ENCODE data around the gene C10orf95.

C10orf95 gene

GRCh38 chr10:102420181-102420713 is 31.1 kb downstream of the C10orf95 start:
- Mint-ChIP-seq H3K27me3 (ENCODE audit: low read depth) (peaks cover 24% of the 10 kb centered on the region), H3K36me3 (ENCODE audit: low read depth) (peaks cover 6% of the 10 kb centered on the region), H3K4me1 (ENCODE audit: low read depth) (peaks cover 26% of the 10 kb centered on the region), H3K4me3 (peak overlapping the region; percentile 99), H3K9me3 (no peaks in the 10 kb centered on the region), H3K27ac (peak overlapping the region; percentile 98)

DNA sequence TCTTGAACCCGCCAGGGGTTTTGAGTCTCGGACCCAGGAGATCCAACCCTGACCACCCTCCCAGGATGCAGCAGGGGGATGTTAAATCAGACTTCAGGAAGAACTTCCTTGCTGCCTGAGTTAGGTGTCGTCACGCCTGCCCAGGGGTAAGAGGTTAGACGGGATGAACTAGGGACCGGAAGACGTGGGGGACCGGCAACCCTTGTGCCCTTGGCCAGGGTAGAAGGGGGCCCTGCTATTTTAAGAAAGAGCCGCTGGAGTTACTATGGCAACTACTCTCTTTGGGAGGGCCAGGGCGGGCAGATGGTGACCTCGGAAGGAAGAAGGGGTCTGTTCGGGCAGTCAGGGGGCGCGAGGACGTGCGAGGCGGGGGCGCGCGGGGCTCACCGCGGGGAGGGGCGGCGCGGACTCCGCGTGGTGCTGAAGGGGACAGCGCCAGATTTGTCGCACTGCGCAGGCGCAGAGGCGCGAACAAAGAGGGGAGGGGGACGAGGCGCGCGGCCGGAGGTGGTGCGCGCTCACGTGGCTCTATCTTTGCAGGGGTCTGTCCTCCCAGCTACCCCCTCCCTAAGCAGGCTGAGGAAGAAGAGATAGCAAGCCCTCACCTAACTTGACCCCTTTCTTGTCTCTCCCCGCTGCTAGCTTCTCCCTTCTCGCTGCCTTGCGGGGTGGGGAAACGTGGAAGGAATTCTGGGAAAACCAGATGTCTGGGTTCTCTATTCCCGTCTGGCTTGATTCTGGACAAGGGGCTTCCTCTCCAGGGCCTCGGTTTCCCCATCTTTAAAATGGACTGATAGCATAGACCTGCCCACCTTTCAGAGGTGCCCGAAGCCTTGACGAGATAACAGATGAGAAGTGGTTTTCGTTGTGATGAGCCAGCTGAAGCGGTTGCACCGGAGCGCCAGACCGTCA is 31.8 kb downstream of the C10orf95 start:
- no peaks in the 10 kb centered on the region for H3K9me3 Mint-ChIP-seq
- peak overlapping the region; percentile 70 for H3K27ac Mint-ChIP-seq
- peak overlapping the region; percentile 99 for H3K4me3 Mint-ChIP-seq
- H3K36me3 Mint-ChIP-seq (ENCODE audit: low read depth) = peaks cover 6% of the 10 kb centered on the region
- H3K4me1 Mint-ChIP-seq (ENCODE audit: low read depth) = peaks cover 26% of the 10 kb centered on the region
- peaks cover 24% of the 10 kb centered on the region for H3K27me3 Mint-ChIP-seq (ENCODE audit: low read depth)

DNA sequence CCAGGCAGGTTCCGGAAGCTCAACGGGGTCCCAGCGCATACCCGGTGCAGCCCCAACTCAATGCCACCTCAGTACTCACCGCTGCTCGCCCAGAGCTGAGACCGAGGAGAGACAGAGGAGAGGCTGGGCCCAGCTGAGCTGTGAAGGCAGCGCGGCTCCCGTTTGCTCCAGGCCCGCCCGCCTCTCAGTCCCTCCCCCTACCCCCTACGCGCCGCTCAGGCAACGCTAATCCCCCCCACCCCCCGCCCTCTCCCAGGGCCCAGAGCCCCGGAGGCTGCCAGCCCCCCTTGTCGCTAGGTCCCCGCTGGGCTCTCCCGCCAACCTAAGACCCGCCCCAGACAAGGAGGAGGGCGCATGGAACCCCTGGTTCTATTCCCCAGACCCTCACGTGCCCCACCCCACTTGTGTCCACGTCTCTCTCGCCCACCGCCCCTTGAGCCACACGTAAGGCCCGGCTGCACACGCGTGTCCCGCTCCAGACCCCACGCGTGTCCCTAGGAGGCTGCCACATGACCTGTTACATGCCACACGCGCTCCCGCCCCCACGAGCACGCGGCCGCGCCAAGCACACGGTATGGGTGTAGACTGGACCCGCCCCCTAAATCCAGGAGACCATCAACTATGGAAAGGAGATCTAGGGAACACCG is 32.6 kb downstream of the C10orf95 start, which contains the start of gene PSD:
TSS of gene PSD (minus strand) at position 164 of the 647 bp plus-strand sequence. CDS start 1,747 bp downstream, outside the sequence.
- H3K27ac Mint-ChIP-seq = peak within 1 kb of the TSS; percentile 70
- H3K27me3 Mint-ChIP-seq (ENCODE audit: low read depth) = peaks cover 28% of the 10 kb centered on the region
- H3K4me1 Mint-ChIP-seq (ENCODE audit: low read depth) = peaks cover 26% of the 10 kb centered on the region
- H3K36me3 Mint-ChIP-seq (ENCODE audit: low read depth) = peaks cover 4% of the 10 kb centered on the region
- H3K9me3 Mint-ChIP-seq = no peaks in the 10 kb centered on the region
- peak within 1 kb of the TSS; percentile 99 for H3K4me3 Mint-ChIP-seq

- no peaks in the 10 kb centered on the region for H3K9me3 Mint-ChIP-seq
- no peaks in the 10 kb centered on the region for H3K36me3 Mint-ChIP-seq (ENCODE audit: low read depth)
- peaks cover 28% of the 10 kb centered on the region for H3K27me3 Mint-ChIP-seq (ENCODE audit: low read depth)
- peaks cover 22% of the 10 kb centered on the region for H3K4me1 Mint-ChIP-seq (ENCODE audit: low read depth)
- no peak overlapping the region for H3K27ac Mint-ChIP-seq
- no peak overlapping the region for H3K4me3 Mint-ChIP-seq
Observed at GRCh38 chr10:102416695-102417094, 34.6 kb downstream of the C10orf95 start.

DNA sequence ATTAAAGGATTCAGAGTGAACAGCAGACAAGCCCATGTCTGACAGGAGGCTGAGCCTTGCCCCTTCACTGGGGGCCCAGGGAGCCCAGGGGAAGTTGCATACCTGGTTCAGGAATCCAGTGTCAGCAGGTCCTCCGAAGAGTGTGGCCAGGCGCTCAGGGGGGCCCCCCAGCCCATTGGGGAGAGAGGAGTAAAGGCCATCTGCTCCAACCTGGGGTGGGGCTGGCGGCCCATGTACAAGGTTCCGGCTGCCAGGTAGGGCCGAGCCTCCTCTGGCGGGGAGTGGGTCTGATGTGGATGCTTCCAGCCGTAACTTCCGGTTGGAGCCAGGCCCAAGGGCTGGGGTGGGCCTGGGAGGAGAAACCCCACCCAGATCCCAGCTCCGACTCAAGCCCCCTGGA is 35.1 kb downstream of the C10orf95 start:
- Mint-ChIP-seq H3K27me3 (ENCODE audit: low read depth) (peaks cover 31% of the 10 kb centered on the region), H3K27ac (no peak overlapping the region), H3K9me3 (no peaks in the 10 kb centered on the region), H3K36me3 (ENCODE audit: low read depth) (no peaks in the 10 kb centered on the region), H3K4me1 (ENCODE audit: low read depth) (peaks cover 24% of the 10 kb centered on the region), H3K4me3 (no peak overlapping the region)

DNA sequence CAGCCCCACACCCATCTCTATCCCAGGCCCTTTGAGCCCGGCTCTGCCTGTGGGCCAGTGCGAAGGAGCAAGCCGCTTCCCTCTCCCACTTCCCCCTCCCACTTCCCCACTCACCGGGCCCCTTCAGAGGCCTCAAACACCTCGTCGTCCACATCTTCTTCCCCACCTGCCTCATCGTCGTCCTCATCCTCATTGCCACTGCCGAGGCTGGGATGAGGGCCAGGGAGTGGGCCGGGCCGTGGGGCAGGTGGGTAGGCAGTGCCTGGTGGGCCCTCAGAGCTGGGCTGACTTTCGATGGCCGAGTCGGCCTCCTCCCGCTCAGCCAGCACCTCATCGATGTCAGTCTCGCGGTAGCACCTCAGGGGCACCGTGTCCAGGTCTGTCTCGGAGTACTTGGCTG is 36.6 kb downstream of the C10orf95 start:
- Mint-ChIP-seq H3K27me3 (ENCODE audit: low read depth) (peaks cover 42% of the 10 kb centered on the region), H3K9me3 (no peaks in the 10 kb centered on the region), H3K27ac (peak overlapping the region; percentile 5), H3K36me3 (ENCODE audit: low read depth) (no peaks in the 10 kb centered on the region), H3K4me3 (no peak overlapping the region), H3K4me1 (ENCODE audit: low read depth) (peaks cover 23% of the 10 kb centered on the region)

GRCh38 chr10:102413806-102414561 is 37.4 kb downstream of the C10orf95 start:
- Mint-ChIP-seq H3K27me3 (ENCODE audit: low read depth) (peaks cover 43% of the 10 kb centered on the region), H3K36me3 (ENCODE audit: low read depth) (no peaks in the 10 kb centered on the region), H3K4me1 (ENCODE audit: low read depth) (peaks cover 24% of the 10 kb centered on the region), H3K27ac (peak overlapping the region; percentile 5), H3K9me3 (no peaks in the 10 kb centered on the region), H3K4me3 (no peak overlapping the region)

GRCh38 chr10:102413053-102413705 is 38.2 kb downstream of the C10orf95 start:
- peaks cover 43% of the 10 kb centered on the region for H3K27me3 Mint-ChIP-seq (ENCODE audit: low read depth)
- peaks cover 25% of the 10 kb centered on the region for H3K4me1 Mint-ChIP-seq (ENCODE audit: low read depth)
- H3K27ac Mint-ChIP-seq = no peak overlapping the region
- no peak overlapping the region for H3K4me3 Mint-ChIP-seq
- H3K36me3 Mint-ChIP-seq (ENCODE audit: low read depth) = no peaks in the 10 kb centered on the region
- H3K9me3 Mint-ChIP-seq = no peaks in the 10 kb centered on the region

- no peak overlapping the region for H3K4me3 Mint-ChIP-seq
- H3K4me1 Mint-ChIP-seq (ENCODE audit: low read depth) = peaks cover 28% of the 10 kb centered on the region
- no peak overlapping the region for H3K27ac Mint-ChIP-seq
- H3K36me3 Mint-ChIP-seq (ENCODE audit: low read depth) = no peaks in the 10 kb centered on the region
- H3K9me3 Mint-ChIP-seq = no peaks in the 10 kb centered on the region
- H3K27me3 Mint-ChIP-seq (ENCODE audit: low read depth) = peaks cover 36% of the 10 kb centered on the region
Observed at GRCh38 chr10:102412293-102412692, 39.0 kb downstream of the C10orf95 start.

GRCh38 chr10:102411341-102412255 is 39.7 kb downstream of the C10orf95 start:
- Mint-ChIP-seq H3K4me1 (ENCODE audit: low read depth) (peaks cover 31% of the 10 kb centered on the region), H3K27me3 (ENCODE audit: low read depth) (peaks cover 32% of the 10 kb centered on the region), H3K4me3 (peak overlapping the region; percentile 70), H3K36me3 (ENCODE audit: low read depth) (no peaks in the 10 kb centered on the region), H3K27ac (peak overlapping the region; percentile 16), H3K9me3 (no peaks in the 10 kb centered on the region)

DNA sequence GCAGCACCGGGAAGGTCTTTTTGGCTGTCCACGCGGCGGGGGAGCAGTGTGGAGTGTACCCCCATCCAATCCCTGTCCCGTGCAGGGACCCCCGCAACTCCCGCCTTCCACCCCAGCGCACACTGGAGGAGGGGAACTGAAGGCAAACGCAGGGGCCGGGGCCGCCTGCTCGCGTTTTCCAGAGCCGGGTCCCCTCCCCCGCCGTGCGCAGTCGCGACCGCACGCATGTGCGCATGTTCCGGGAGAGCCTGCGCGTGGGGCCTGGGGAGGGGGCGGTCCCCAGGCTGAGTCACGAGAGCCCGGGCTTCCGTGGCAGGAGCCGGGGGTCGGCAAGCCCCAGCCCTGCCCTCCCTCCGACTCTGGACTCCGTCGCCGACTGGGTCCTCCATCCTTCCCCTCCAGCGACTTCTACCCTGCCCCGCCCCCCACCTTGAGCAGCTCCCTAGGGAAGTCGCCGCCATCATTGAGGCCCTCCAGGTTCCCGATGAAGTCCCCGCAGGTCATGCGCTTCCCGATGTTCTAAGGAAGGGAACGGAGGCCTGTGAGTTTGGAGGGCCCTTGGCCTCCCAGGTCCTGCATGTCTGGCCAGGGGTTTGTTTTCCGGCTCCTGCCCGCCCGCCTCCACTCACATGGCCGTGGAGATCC is 40.8 kb downstream of the C10orf95 start:
- peaks cover 34% of the 10 kb centered on the region for H3K4me1 Mint-ChIP-seq (ENCODE audit: low read depth)
- H3K36me3 Mint-ChIP-seq (ENCODE audit: low read depth) = peaks cover under 1% of the 10 kb centered on the region
- peak overlapping the region; percentile 70 for H3K4me3 Mint-ChIP-seq
- no peaks in the 10 kb centered on the region for H3K9me3 Mint-ChIP-seq
- peak overlapping the region; percentile 16 for H3K27ac Mint-ChIP-seq
- peaks cover 28% of the 10 kb centered on the region for H3K27me3 Mint-ChIP-seq (ENCODE audit: low read depth)

DNA sequence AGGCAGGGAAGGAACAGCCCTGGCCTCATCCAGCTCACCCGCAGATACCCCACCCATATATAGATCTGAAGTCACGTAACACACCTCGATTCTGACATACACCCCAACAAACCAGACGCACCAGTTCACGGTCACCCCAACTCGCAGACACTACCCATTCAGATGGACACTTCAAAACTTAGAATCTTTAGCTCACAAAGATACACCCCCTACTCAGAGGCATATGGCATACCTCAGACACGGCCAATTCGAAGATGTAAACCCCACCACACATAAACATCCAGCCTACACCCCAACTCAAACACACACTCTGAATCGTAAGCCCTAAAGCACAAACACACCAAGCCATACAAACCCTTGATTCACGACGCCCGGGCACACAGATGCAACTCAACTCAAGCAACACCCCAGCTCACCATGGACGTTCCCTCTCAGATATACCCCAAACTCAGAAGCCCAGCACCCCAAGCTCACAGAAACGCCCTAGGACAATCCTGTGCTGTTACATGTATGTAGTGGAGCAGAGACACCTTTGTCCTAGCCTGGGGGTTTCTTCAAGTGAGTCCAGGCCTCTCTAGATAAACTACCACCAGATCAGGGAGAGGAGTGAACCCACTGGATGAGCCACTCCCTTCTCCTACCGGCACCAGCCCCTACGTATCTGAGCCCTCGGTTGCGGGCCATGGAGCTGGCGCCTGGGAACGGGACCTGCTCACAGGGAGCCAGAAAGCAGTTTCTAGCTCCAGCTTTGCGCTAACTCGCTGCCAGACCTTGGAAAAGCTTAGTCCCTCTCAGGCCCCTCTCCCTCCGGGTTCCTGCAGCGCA is 41.5 kb downstream of the C10orf95 start:
- H3K9me3 Mint-ChIP-seq = no peaks in the 10 kb centered on the region
- H3K27ac Mint-ChIP-seq = peak overlapping the region; percentile 64
- peaks cover 28% of the 10 kb centered on the region for H3K27me3 Mint-ChIP-seq (ENCODE audit: low read depth)
- H3K4me1 Mint-ChIP-seq (ENCODE audit: low read depth) = peaks cover 34% of the 10 kb centered on the region
- peaks cover 2% of the 10 kb centered on the region for H3K36me3 Mint-ChIP-seq (ENCODE audit: low read depth)
- peak overlapping the region; percentile 70 for H3K4me3 Mint-ChIP-seq

All from T-helper 1 cell treated with Interleukin-12 subunit alpha and Interleukin-12 subunit beta and Interleukin-4 antibody, amounts not matched to agents 30 μg/mL and 1 μg/mL, for 36 hours (primary cell).